HG02798 (cell line): ENCODE data around the gene EDA.
A peak's percentile ranks its signal among the peaks of the same experiment; 100 is the strongest.

Experiments used
- ATAC-seq: cut with Tn5 transposase; IDR thresholded peaks from one replicate; pipeline ENCODE4 v1.9.1; 2021; ENCODE audit warnings: mild to moderate bottlenecking; ENCODE audit not compliant: unreplicated experiment, poor library complexity

The EDA gene

DNA sequence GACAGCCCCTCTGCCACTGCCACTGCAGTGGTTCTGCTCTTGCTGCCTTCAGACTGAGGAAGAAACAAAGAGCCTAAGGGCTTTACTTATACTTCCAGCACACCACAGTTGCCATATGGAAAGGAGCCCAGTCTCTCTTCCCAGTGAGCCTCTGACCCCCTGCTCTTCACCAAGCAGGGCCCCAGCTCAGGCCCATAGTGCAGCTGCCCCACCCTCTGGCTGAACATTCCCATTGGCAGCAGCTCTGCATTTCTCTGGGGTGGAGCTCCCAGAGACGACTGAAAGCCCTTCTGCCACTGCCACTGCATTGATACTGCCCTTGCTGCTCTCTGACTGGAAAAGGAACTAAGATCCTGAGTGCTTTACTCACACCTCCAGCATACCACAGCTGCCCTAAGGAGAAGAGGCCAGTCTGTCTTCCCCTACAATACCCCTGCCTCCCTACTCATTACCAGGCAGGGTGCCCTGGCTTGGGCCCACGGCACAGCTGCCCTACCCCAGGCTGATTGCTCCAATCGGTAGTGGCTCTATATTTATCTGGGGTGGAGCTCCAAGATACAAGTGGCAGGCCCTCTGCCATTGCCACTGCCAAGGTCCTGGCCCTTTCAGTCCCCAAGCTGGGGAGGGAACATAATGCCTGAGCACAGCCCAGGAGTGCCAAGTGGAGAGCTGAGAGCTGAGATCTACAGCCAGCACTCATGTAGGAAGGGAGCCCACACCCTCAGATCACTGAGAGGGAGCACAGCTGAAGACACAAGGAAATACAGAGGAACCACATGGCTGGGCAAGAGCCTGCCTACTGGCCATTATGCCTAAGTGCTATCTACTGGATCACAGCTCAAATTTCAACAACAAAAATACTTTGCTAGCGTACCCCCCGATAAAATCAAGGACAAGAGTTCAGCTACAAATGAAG is 397.8 kb downstream of the EDA start:
- no peak for ATAC-seq

DNA sequence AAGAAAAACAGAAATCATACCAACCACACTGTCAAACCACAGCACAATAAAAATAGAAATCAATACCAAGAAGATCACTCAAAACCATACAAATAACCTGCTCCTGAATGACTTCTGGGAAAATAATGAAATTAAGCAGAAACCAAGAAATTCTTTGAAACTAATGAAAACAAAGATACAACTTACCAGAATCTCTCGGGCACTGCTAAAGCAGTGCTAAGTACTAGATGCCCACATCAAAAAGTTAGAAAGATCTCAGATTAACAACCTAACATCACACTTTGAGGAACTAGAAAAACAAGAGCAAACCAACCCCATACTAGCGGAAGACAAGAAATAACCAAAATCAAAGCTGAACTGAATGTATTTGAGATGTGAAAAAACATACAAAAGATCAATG is 400.6 kb downstream of the EDA start:
- no peak for ATAC-seq

DNA sequence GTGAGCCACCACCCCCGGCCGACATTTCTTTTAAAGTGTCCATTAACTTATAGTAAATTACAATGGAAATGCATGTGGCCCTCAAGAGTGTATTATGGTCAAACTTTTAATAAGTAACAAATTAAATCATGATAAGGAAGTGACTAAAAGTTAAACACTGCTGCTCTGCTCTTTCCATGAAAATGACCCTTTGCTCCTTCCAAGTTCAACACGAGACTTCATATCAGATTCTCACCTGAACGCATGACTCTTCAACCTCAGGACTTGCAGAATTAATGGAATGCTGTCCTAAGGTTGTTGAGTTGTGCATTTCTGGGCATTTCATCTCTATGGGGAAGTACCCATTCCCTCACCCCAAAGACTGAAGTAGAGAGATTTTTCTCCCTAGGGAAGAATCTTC is 406.7 kb downstream of the EDA start:
- no peak for ATAC-seq

DNA sequence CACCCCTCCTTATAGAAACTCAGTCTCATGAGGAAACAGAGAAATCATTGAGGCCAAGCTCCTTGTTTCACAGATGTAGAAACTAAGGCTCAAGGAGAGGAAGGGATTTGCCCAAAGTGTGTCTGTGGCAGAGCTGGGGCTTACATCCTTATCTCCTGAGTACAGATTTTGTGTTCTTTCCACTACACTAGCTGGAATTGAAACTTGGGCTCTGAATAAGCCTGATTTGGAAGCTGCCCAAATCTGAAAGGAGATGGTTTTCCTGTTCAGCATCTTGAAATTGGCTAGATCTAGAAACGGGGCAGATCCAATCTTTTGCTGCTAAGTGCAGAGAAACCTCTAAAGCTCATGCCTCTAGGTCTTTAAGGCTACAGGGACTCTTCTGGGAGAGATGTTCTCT is 409.6 kb downstream of the EDA start:
- no peak for ATAC-seq

- ATAC-seq: no peak
These were observed 410.4 kb downstream of the EDA start for GRCh38 chrX:70026112-70026850.

DNA sequence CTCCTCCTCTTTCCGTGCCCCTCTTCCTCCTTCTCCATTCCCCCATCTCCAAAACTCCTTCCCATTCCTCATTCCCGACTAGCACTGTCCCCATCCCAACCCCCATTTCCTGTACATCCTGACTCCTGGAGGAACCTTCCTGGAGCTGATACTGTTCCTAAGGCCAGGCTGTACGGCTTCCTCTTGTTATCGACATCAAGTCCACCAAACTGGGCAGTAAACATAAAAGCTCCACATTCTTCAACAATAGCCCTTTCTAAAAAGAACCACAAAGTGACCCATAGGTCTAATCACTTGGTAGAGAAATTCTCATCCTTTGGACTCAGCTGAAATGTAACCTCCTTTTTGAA is 410.9 kb downstream of the EDA start:
- ATAC-seq: no peak

DNA sequence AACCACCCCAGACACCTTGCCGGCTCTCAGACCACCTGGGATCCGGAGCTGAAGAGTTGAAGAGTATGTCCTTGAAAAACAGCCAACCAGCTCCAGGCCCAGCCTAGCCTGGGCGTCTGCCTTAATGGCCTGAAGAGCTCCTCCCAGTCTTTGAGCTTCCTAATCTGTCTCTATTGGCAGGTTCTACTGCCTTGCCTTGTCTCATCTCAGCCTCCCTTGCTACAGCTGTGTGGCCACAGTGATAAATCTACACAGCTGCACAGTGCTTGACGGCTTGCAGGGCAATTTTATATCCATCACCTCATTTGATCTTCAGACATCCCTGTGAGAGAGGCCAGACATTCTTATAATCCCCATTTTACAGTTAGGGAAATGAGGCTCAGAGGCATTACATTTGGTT is 413.9 kb downstream of the EDA start:
- ATAC-seq: no peak

- peak; percentile 77 for ATAC-seq
These were observed 414.4 kb downstream of the EDA start for GRCh38 chrX:70030301-70030767.

DNA sequence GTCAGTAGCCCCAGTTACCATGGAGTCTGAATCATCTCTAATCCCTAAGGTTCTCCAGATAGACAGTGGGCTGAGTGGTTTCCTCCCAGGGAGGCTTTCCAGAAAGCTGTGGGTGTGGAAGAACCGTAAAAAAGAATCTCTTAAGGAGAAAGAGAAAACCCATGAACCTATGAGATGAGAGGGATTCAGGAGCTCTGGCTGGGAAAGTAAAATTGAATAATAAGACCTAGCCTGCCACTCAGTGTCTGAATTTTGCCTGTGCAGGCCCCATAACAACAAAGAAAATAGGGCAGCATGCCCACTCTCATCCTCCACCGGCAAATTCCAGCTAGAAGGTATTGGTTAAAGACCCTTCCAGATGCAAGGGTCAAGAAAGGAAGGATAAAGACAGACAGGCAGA is 416.9 kb downstream of the EDA start:
- ATAC-seq: no peak

- ATAC-seq: peak; percentile 60
These were observed 417.6 kb downstream of the EDA start for GRCh38 chrX:70033348-70034051.

- ATAC-seq: no peak
These were observed 418.7 kb downstream of the EDA start for GRCh38 chrX:70034646-70035045.

GRCh38 chrX:70038515-70038914 is 422.6 kb downstream of the EDA start:
- no peak for ATAC-seq

- ATAC-seq: no peak
These were observed 423.0 kb downstream of the EDA start for GRCh38 chrX:70038951-70039350.

DNA sequence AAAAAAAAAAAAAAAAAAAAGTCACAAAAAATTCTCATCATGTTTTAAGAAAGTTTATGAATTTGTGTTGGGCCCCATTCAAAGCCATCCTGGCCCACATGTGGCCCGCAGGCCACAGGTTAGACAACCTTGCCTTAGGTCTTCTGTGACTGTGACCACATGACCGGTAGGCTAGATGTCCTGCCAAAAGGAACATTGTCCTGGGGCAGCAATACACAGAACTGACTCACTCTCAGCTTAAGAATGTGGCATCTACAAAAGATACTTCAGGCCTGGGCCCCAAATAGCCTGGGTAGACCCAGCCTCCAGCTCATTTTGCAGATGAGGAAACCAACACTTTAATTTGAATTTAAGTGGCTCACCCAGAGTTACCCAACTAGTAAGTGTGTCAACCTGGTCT is 423.8 kb downstream of the EDA start:
- ATAC-seq: no peak

GRCh38 chrX:70041993-70042392 is 426.1 kb downstream of the EDA start:
- ATAC-seq: no peak

- ATAC-seq: no peak
These were observed 426.8 kb downstream of the EDA start for GRCh38 chrX:70042399-70043371.

GRCh38 chrX:70043685-70044084 is 427.8 kb downstream of the EDA start:
- ATAC-seq: no peak

DNA sequence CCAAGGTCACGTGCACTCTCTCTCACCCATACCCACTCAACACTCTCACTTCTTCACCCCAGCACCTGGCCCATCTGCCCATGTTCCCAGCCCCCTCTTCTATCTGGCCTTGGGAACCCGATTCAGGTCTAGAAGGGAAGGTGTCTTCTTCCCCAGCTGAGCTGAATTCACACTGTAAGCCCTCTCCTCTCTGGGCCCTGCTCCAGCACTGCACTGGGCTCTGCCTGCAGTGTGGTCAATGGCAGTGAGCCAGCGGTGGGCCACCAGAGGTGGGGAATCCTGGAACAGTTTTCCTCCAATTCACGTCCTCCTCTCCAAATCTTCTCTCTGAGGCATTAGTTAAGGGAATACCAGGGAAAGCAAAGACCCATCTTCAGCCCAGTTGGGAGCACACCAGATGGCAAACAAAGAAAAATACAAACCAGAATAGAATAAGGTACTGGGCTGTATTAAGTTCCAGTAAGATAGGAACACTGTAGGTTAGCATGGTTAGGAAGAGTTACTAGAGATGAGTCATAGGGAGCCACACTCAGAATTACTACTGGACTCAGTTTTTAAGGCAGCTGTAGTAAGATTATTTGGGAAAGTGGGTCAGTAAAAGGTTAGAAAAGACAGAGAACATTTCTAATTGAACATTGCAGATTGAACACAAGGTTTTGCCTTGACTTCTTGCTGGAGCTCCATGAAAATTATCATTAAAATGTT is 428.8 kb downstream of the EDA start:
- no peak for ATAC-seq

GRCh38 chrX:70046978-70047377 is 431.1 kb downstream of the EDA start:
- ATAC-seq: no peak
